ENCODE data around the gene SNAP25. TPM values are rescaled to one million over a fixed set of nuclear protein-coding genes. Genes with fewer than 3 reads are reported as not detected.

SNAP25 gene
- total and polyA plus RNA-seq, 9 donors, result 5.1 to 19.8 (median 11.3) TPM

- no peaks in the 10 kb centered on the region for H3K36me3 ChIP-seq
- no peaks in the 10 kb centered on the region for H3K27me3 ChIP-seq
- WGBS, 3 donors, result 77 to 88% (median 79%) methylated on average over 2 of the region's 2 CpGs
- no peaks in the 10 kb centered on the region for H3K9me3 ChIP-seq
- intact Hi-C loops (cut with DNase I), result no loop called here
- H3K4me3 ChIP-seq, result no peak overlapping the region
- no peak for TF ChIP-seq EP300 (IDR thresholded peaks at IDR 0.05)
- TF ChIP-seq CTCF (IDR thresholded peaks at IDR 0.05), result no peak
- TF ChIP-seq POLR2A (IDR thresholded peaks at IDR 0.05), result no peak
- no peak for DNase-seq
- H3K27ac ChIP-seq, result no peak overlapping the region
- peaks cover 10% of the 10 kb centered on the region for H3K4me1 ChIP-seq (ENCODE audit: insufficient read depth)
Measured at GRCh38 chr20:10316582-10316981, 98.0 kb downstream of the SNAP25 start.

- DNase-seq, result no peak
- intact Hi-C loops (cut with DNase I), result no loop called here
- TF ChIP-seq POLR2A (IDR thresholded peaks at IDR 0.05), result no peak
- no peak for TF ChIP-seq CTCF (IDR thresholded peaks at IDR 0.05)
- no peak for TF ChIP-seq EP300 (IDR thresholded peaks at IDR 0.05)
- no peaks in the 10 kb centered on the region for H3K27me3 ChIP-seq
- WGBS, 3 donors, result 81 to 83% (median 82%) methylated on average over 5 of the region's 5 CpGs
- no peaks in the 10 kb centered on the region for H3K36me3 ChIP-seq
- no peak overlapping the region for H3K4me3 ChIP-seq
- no peak overlapping the region for H3K27ac ChIP-seq
- no peaks in the 10 kb centered on the region for H3K9me3 ChIP-seq
- H3K4me1 ChIP-seq (ENCODE audit: insufficient read depth), result peaks cover 6% of the 10 kb centered on the region
Measured at GRCh38 chr20:10318291-10319024, 99.8 kb downstream of the SNAP25 start.

GRCh38 chr20:10319855-10320254 lies 101.2 kb downstream of the SNAP25 start:
- H3K36me3 ChIP-seq, result no peaks in the 10 kb centered on the region
- intact Hi-C loops (cut with DNase I), result no loop called here
- H3K27ac ChIP-seq, result no peak overlapping the region
- H3K4me3 ChIP-seq, result no peak overlapping the region
- WGBS, 3 donors, result 55 to 81% (median 67%) methylated on average over 4 of the region's 4 CpGs
- no peak for TF ChIP-seq EP300 (IDR thresholded peaks at IDR 0.05)
- no peak for TF ChIP-seq POLR2A (IDR thresholded peaks at IDR 0.05)
- TF ChIP-seq CTCF (IDR thresholded peaks at IDR 0.05), result no peak
- DNase-seq, result no peak
- H3K9me3 ChIP-seq, result no peaks in the 10 kb centered on the region
- H3K27me3 ChIP-seq, result no peaks in the 10 kb centered on the region
- peaks cover 3% of the 10 kb centered on the region for H3K4me1 ChIP-seq (ENCODE audit: insufficient read depth)

- Histone ChIP-seq H3K4me3 (no peak overlapping the region), H3K9me3 (no peaks in the 10 kb centered on the region), H3K27ac (no peak overlapping the region), H3K27me3 (no peaks in the 10 kb centered on the region), H3K36me3 (no peaks in the 10 kb centered on the region), H3K4me1 (ENCODE audit: insufficient read depth) (no peaks in the 10 kb centered on the region)
- intact Hi-C loops (cut with DNase I), result no loop called here
- DNase-seq, result no peak
- TF ChIP-seq EP300 (IDR thresholded peaks at IDR 0.05), result no peak
Measured at GRCh38 chr20:10321138-10321717, 102.6 kb downstream of the SNAP25 start.

All from ovary (tissue), 9 donors.